ENCODE measurements around the gene RNF183. TPM values are rescaled to one million over a fixed set of nuclear protein-coding genes. Genes with fewer than 3 reads are reported as not detected.

Gene RNF183
- total RNA-seq: 10 to 100 TPM in 1 of 2 donors, 1 to 10 TPM in 1; 1.9 to 10.9 TPM

- Mint-ChIP-seq H3K27ac (no peak within 1 kb of the TSS), H3K36me3 (ENCODE audit: low read depth) (no peaks in the 10 kb centered on the region), H3K4me3 (peak within 1 kb of the TSS; percentile 10), H3K27me3 (peaks cover 16% of the 10 kb centered on the region), H3K4me1 (peaks cover 8% of the 10 kb centered on the region), H3K9me3 (no peaks in the 10 kb centered on the region)
- ATAC-seq (replicated peaks): peak; percentile 26
These were observed at the start of gene RNF183 for GRCh38 chr9:113302792-113303418. TSS of gene RNF183 (minus strand) at chr9:113303376. CDS start at chr9:113298184, 5,192 bp downstream.

DNA sequence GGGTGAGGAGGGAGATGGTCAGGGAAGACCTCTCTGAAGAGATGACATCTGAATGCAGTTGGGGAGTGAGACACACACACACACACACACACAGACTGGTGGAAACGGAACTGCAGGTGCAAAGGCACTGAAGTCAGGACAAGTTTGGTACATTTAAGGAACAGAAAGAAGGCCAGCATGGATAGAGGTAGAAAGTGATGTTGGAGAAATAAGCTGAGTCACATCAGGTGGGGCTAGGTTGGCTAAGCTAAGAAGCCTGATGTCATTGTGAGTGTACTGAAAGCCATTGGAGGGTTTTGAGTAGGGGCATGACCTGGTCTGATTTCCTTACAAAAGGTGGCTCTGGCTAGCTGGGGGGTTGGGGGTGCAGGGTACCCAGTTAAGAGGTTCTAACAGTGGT lies 49.2 kb upstream of the RNF183 start:
- Mint-ChIP-seq H3K9me3 (no peaks in the 10 kb centered on the region), H3K27ac (peak overlapping the region; percentile 53), H3K4me3 (peak overlapping the region; percentile 96), H3K36me3 (ENCODE audit: low read depth) (peaks cover 40% of the 10 kb centered on the region), H3K4me1 (peaks cover 35% of the 10 kb centered on the region), H3K27me3 (peaks cover 31% of the 10 kb centered on the region)
- no peak for ATAC-seq (replicated peaks)

DNA sequence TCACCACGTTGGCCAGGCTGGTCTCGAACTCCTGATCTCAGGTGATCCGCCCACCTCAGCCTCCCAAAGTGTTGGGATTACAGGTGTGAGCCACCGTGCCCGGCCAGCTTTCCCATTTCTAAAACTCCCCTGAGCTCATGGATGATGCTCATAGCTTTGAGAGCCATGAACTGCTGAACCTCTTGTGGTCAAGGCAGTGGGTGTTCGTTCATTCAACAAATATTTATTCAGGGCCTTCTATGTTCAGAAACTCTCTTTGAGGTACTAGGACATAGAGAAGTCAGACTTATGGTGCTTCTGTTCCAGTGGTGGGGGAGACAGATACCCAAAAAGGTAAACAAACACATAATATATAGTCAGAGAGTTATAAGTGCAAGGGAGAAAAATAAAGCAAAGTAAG lies 48.8 kb upstream of the RNF183 start:
- Mint-ChIP-seq H3K36me3 (ENCODE audit: low read depth) (peaks cover 40% of the 10 kb centered on the region), H3K9me3 (no peaks in the 10 kb centered on the region), H3K27ac (peak overlapping the region; percentile 53), H3K4me3 (peak overlapping the region; percentile 96), H3K4me1 (peaks cover 35% of the 10 kb centered on the region), H3K27me3 (peaks cover 31% of the 10 kb centered on the region)
- no peak for ATAC-seq (replicated peaks)

DNA sequence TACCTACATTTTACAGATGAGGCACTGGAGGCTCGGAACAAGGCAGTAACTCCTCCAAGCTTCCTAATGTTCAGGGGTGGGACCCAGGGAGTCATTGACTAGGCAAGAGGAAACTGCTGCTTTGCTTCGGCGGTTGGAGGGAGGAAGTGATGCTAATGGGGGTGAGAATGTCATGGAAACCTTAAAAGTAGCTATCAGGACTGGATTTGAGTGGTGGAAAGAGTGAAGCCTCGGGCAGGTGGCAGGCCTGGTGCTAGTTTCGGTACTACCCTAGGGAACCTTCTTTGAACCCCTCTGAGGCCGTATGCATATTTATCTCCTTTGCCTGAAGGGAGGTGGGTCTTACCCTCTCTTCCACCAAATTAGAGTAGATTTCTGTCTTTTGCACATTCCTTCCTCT lies 47.8 kb upstream of the RNF183 start:
- ATAC-seq (replicated peaks): peak; percentile 60
- Mint-ChIP-seq H3K4me3 (peak overlapping the region; percentile 96), H3K9me3 (no peaks in the 10 kb centered on the region), H3K27ac (peak overlapping the region; percentile 90), H3K4me1 (peaks cover 28% of the 10 kb centered on the region), H3K27me3 (peaks cover 24% of the 10 kb centered on the region), H3K36me3 (ENCODE audit: low read depth) (peaks cover 32% of the 10 kb centered on the region)

DNA sequence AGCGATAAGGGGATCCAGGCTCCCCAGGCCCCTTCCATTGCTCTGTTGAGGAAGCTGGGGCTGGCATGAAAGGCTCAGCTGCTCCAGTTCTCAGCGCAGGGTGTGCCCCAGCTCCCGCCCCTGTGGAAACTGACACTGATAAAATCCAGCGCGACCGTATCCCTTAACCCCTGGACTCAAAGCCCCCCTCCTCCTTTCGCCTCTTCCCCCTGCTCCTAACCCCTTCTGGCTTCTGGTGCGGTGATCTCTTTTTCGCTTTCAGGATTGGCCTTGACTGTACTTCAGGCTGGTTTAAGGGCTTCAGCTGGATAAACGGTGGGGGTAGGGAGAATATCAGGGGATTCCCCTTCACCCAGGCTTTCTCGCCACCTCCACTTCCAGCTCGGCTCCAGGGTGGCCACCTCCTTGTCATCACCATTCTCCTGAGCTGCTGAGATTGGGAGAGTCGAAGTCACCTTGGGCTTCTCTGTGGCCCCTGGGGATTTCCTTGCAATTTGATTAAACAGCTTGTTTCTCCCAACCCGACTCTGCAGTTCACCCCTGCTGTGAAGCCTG lies 47.0 kb upstream of the RNF183 start:
- peak overlapping the region; percentile 90 for H3K27ac Mint-ChIP-seq
- peaks cover 24% of the 10 kb centered on the region for H3K36me3 Mint-ChIP-seq (ENCODE audit: low read depth)
- H3K27me3 Mint-ChIP-seq: peaks cover 24% of the 10 kb centered on the region
- peak overlapping the region; percentile 96 for H3K4me3 Mint-ChIP-seq
- peak; percentile 66 for ATAC-seq (replicated peaks)
- H3K4me1 Mint-ChIP-seq: peaks cover 35% of the 10 kb centered on the region
- no peaks in the 10 kb centered on the region for H3K9me3 Mint-ChIP-seq

DNA sequence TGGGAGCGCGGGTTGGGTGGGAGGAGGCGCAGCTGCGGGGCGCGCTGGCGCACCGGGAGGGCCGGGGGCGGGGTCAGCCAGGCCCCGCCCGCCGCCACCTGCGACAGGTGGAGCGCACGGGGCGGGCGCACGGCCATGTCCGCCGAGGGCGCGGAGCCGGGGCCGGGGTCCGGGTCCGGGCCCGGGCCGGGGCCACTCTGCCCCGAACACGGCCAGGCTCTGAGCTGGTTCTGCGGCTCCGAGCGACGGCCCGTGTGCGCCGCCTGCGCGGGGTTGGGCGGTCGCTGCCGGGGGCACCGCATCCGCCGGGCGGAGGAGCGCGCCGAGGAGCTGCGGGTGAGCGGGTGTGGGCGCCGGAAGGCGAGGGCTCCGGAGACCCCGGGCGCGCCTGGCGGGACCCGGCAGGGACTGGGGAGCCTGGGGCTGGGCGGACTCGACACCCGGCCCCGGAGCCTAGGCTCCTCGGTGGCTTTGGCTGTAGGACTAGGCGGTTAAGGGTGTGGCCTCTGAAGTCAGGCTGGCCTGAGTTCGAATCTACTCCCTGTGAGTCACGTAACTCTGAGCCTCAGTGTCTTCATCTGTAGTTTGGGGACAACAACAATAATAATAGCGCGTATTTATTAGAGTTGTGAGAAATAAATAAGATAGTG lies 46.4 kb upstream of the RNF183 start, which contains the start of gene BSPRY:
BSPRY (plus strand) TSS at position 97 of the 650 bp plus-strand sequence; CDS start at position 136, 39 bp downstream.
- ATAC-seq (replicated peaks): peak; percentile 63
- Mint-ChIP-seq H3K27ac (peak within 1 kb of the TSS; percentile 90), H3K4me3 (peak within 1 kb of the TSS; percentile 96), H3K36me3 (ENCODE audit: low read depth) (peaks cover 20% of the 10 kb centered on the region), H3K9me3 (no peaks in the 10 kb centered on the region), H3K27me3 (peaks cover 24% of the 10 kb centered on the region), H3K4me1 (peaks cover 37% of the 10 kb centered on the region)

- H3K36me3 Mint-ChIP-seq (ENCODE audit: low read depth): peaks cover 20% of the 10 kb centered on the region
- no peak overlapping the region for H3K27ac Mint-ChIP-seq
These were observed 45.9 kb upstream of the RNF183 start for GRCh38 chr9:113349066-113349444.

DNA sequence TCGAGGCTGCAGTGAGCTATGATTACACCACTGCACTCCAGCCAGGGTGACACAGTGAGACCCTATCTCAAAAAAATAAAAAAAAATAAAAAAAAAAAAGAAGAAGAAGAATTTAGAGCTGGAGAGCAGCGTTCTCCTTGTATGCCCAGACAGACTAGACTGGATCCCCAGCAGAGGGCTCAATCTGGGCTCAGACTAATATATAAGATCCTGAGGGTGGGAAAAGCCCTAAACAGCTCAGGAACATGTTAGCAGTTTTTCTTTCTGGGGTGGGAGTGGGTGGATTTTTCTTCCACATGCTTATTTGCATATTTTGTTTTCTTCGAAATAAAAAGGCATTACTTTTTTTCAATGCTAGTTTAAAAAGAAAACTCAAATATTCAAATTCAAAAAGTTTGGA lies 45.3 kb upstream of the RNF183 start:
- H3K27me3 Mint-ChIP-seq: peaks cover 24% of the 10 kb centered on the region
- H3K9me3 Mint-ChIP-seq: no peaks in the 10 kb centered on the region
- peaks cover 37% of the 10 kb centered on the region for H3K4me1 Mint-ChIP-seq
- H3K27ac Mint-ChIP-seq: no peak overlapping the region
- H3K36me3 Mint-ChIP-seq (ENCODE audit: low read depth): peaks cover 20% of the 10 kb centered on the region
- H3K4me3 Mint-ChIP-seq: peak overlapping the region; percentile 96
- ATAC-seq (replicated peaks): no peak

More at GRCh38 chr9:113349066-113349444, 45.9 kb upstream of the RNF183 start:
- Mint-ChIP-seq H3K9me3 (no peaks in the 10 kb centered on the region), H3K4me1 (peaks cover 37% of the 10 kb centered on the region), H3K4me3 (peak overlapping the region; percentile 96), H3K27me3 (peaks cover 24% of the 10 kb centered on the region)
- no peak for ATAC-seq (replicated peaks)

- peak; percentile 5 for ATAC-seq (replicated peaks)
- peaks cover 23% of the 10 kb centered on the region for H3K4me1 Mint-ChIP-seq
- H3K27me3 Mint-ChIP-seq: peaks cover 7% of the 10 kb centered on the region
- H3K27ac Mint-ChIP-seq: peak overlapping the region; percentile 14
- H3K36me3 Mint-ChIP-seq (ENCODE audit: low read depth): peaks cover 7% of the 10 kb centered on the region
- H3K4me3 Mint-ChIP-seq: peak overlapping the region; percentile 6
- no peaks in the 10 kb centered on the region for H3K9me3 Mint-ChIP-seq
These were observed 42.5 kb upstream of the RNF183 start for GRCh38 chr9:113345671-113346070.

DNA sequence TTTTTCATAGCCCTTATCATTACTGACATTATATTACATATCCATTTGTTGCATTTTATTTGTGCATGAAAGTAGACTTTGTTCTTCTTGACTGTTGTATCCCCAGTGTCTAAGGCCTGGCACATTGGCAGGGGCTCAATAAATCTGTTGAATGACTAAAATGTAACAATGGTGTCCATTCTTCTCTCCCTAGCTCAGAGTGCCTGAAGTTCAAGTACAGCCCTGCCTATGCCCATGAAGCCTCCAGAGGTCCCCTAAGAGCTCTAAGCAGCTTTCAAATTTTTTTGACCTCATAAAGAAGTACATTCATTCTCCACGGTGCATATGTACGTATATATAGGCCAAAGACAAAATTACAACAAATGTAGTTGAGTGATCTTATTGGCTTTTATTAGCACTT lies 42.0 kb upstream of the RNF183 start:
- Mint-ChIP-seq H3K4me3 (peak overlapping the region; percentile 6), H3K4me1 (peaks cover 22% of the 10 kb centered on the region)

DNA sequence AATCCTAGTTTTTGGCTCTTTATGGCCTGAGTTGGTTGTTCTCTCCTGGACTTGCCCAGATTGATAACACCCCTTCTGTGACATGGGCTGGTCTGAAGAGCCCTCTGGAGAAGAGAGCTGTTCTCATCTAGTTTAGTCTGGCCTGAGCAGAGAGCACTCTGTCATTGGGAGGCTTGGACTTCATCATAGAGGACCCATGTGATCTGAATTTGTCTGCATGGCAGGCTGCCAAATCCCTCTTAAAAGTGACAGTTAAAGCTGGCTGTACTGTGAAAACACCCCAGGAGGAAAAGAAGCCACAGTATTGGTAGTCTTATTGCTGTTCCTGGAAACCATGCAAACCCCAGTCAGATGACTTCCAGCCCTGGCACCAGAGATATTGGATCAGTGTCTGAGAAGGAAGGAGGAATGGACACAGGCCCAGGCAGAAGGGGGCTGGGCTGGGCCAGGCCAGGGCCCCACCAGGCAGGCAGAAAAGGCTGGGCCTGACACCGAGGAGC lies 40.6 kb upstream of the RNF183 start:
- Mint-ChIP-seq H3K27ac (peak overlapping the region; percentile 45), H3K4me3 (no peak overlapping the region), H3K27me3 (no peaks in the 10 kb centered on the region)

More for the DNA sequence above, 42.0 kb upstream of the RNF183 start:
- peaks cover 5% of the 10 kb centered on the region for H3K27me3 Mint-ChIP-seq
- H3K27ac Mint-ChIP-seq: peak overlapping the region; percentile 14
- no peaks in the 10 kb centered on the region for H3K9me3 Mint-ChIP-seq
- H3K36me3 Mint-ChIP-seq (ENCODE audit: low read depth): peaks cover 2% of the 10 kb centered on the region
- no peak for ATAC-seq (replicated peaks)

GRCh38 chr9:113341712-113342410 lies 38.7 kb upstream of the RNF183 start:
- no peaks in the 10 kb centered on the region for H3K36me3 Mint-ChIP-seq (ENCODE audit: low read depth)
- H3K9me3 Mint-ChIP-seq: no peaks in the 10 kb centered on the region
- H3K27ac Mint-ChIP-seq: peak overlapping the region; percentile 15
- peaks cover 26% of the 10 kb centered on the region for H3K4me1 Mint-ChIP-seq
- H3K4me3 Mint-ChIP-seq: peak overlapping the region; percentile 87
- peak; percentile 23 for ATAC-seq (replicated peaks)
- no peaks in the 10 kb centered on the region for H3K27me3 Mint-ChIP-seq

More for the DNA sequence above, 40.6 kb upstream of the RNF183 start:
- Mint-ChIP-seq H3K36me3 (ENCODE audit: low read depth) (no peaks in the 10 kb centered on the region), H3K9me3 (no peaks in the 10 kb centered on the region), H3K4me1 (peaks cover 26% of the 10 kb centered on the region)
- ATAC-seq (replicated peaks): no peak

GRCh38 chr9:113340011-113340699 lies 37.0 kb upstream of the RNF183 start, which contains the start of gene WDR31:
TSS of gene WDR31 (minus strand) at chr9:113340275. CDS start at chr9:113332022, 8,253 bp downstream.
- H3K4me1 Mint-ChIP-seq: peaks cover 19% of the 10 kb centered on the region
- H3K9me3 Mint-ChIP-seq: no peaks in the 10 kb centered on the region
- H3K4me3 Mint-ChIP-seq: peak within 1 kb of the TSS; percentile 87
- H3K27ac Mint-ChIP-seq: peak within 1 kb of the TSS; percentile 70
- ATAC-seq (replicated peaks): peak; percentile 94
- no peaks in the 10 kb centered on the region for H3K36me3 Mint-ChIP-seq (ENCODE audit: low read depth)
- H3K27me3 Mint-ChIP-seq: no peaks in the 10 kb centered on the region
